HepG2 (cell line): ENCODE data around the gene LMNA. TPM values are rescaled to one million over a fixed set of nuclear protein-coding genes. Genes with fewer than 3 reads are reported as not detected.

Experiments used
- HDAC2 ChIP-seq: sonication (generic); formaldehyde crosslinking; IDR thresholded peaks from 2 replicates; pipeline ENCODE4 v1.4.0; 2020; ENCODE audit warnings: missing genetic modification reagents
- IRX3 ChIP-seq: sonication (generic); formaldehyde crosslinking; IDR thresholded peaks from 2 replicates; pipeline ENCODE4 v1.8.1; 2023; ENCODE audit warnings: mild to moderate bottlenecking, low read depth, missing genetic modification reagents, borderline replicate concordance
- KMT2A ChIP-seq: sonication (generic); formaldehyde crosslinking; IDR thresholded peaks from 2 replicates; pipeline ENCODE4 v1.4.0; 2020; ENCODE audit warnings: missing genetic modification reagents
- MATR3 ChIP-seq: sonication (generic); formaldehyde crosslinking; IDR thresholded peaks from 2 replicates; pipeline ENCODE4 v1.4.0; 2020; ENCODE audit warnings: missing genetic modification reagents
- NRL ChIP-seq: sonication (generic); formaldehyde crosslinking; IDR thresholded peaks from 2 replicates; pipeline ENCODE4 v1.5.0; 2020; ENCODE audit warnings: missing genetic modification reagents, mild to moderate bottlenecking, moderate library complexity, borderline replicate concordance
- SMARCC2 ChIP-seq: fragments of 450-650 bp; IDR thresholded peaks from 2 replicates; pipeline ENCODE4 v1.6.1; 2017; ENCODE audit warnings: antibody characterized with exemption, mild to moderate bottlenecking
- ZBTB38 ChIP-seq: sonication (generic); formaldehyde crosslinking; IDR thresholded peaks from 2 replicates; pipeline ENCODE4 v1.5.1; 2020; ENCODE audit warnings: mild to moderate bottlenecking, missing genetic modification reagents
- ZNF441 ChIP-seq: sonication (generic); formaldehyde crosslinking; IDR thresholded peaks from 2 replicates; pipeline ENCODE4 v1.7.0; 2021; ENCODE audit warnings: missing genetic modification reagents, borderline replicate concordance
- ZNF468 ChIP-seq: sonication (generic); formaldehyde crosslinking; IDR thresholded peaks from 2 replicates; pipeline ENCODE4 v1.8.0; 2022; ENCODE audit warnings: mild to moderate bottlenecking, moderate library complexity, missing genetic modification reagents
- ZNF569 ChIP-seq: sonication (generic); formaldehyde crosslinking; IDR thresholded peaks from 2 replicates; pipeline ENCODE4 v1.5.0; 2020; ENCODE audit warnings: mild to moderate bottlenecking, missing genetic modification reagents, moderate library complexity, borderline replicate concordance
- ZNF720 ChIP-seq: sonication (generic); formaldehyde crosslinking; IDR thresholded peaks from 2 replicates; pipeline ENCODE4 v1.4.0; 2020; ENCODE audit warnings: missing genetic modification reagents
- ZNF775 ChIP-seq: sonication (generic); formaldehyde crosslinking; IDR thresholded peaks from 2 replicates; pipeline ENCODE4 v1.4.0; 2020; ENCODE audit warnings: missing genetic modification reagents, mild to moderate bottlenecking, moderate library complexity, borderline replicate concordance
- ZNF850 ChIP-seq: sonication (generic); formaldehyde crosslinking; conservative IDR thresholded peaks from 2 replicates; pipeline ENCODE4 v1.9.0; 2021; ENCODE audit warnings: mild to moderate bottlenecking, missing genetic modification reagents
- polyA plus RNA-seq, 8 experiments: library from polyadenylated mRNA; depleted of rRNA in 3 of 8; stranded (reverse) in 7 of 8; unstranded in 1 of 8; fragments of >200 nt; fragmentation: Illumina TruSeq in 4 of 8; extraction: Trizol in 4 of 8; gene quantifications; 2 replicates each; pipeline versions ENCODE4 v1.2.1 to v1.2.3, GENCODE V29; 2011 to 2016; ENCODE audit warnings: low read depth in 4 of 8, missing spikeins in 1 of 8, mixed read lengths in 1 of 8; ENCODE audit not compliant: insufficient read depth in 1 of 8
- total RNA-seq, 5 experiments: library from RNA; depleted of rRNA; stranded (reverse); fragments of >200 nt; fragmentation: Illumina TruSeq; extraction: Trizol; gene quantifications; 2 replicates each; pipeline ENCODE4 v1.2.3, GENCODE V29; 2016; ENCODE audit warnings: low read depth in 1 of 5
- TF ChIP-seq, protein P1 (sequence below): sonication (generic); formaldehyde crosslinking; IDR thresholded peaks from 2 replicates; pipeline ENCODE4 v1.4.0; 2020; ENCODE audit warnings: mild to moderate bottlenecking, missing genetic modification reagents
- TF ChIP-seq, protein P2 (sequence below): sonication (generic); formaldehyde crosslinking; IDR thresholded peaks from 2 replicates; pipeline ENCODE4 v1.5.1; 2020; ENCODE audit warnings: mild to moderate bottlenecking, moderate library complexity, missing genetic modification reagents
- TF ChIP-seq, protein P3 (sequence below): sonication (generic); formaldehyde crosslinking; IDR thresholded peaks from one replicate; pipeline ENCODE4 v1.5.1; 2020; ENCODE audit warnings: mild to moderate bottlenecking, missing genetic modification reagents; ENCODE audit errors: not compliant biosample characterization
- TF ChIP-seq, protein P4 (sequence below): sonication (generic); formaldehyde crosslinking; IDR thresholded peaks from 2 replicates; pipeline ENCODE4 v1.9.0; 2022; ENCODE audit warnings: missing genetic modification reagents, mild to moderate bottlenecking, borderline replicate concordance

Gene LMNA
- total and polyA plus RNA-seq, 2 of the 13 experiments (the other 11 are each of a cell fraction or from before 2014, with no cell fraction given): 107 to 225 TPM

DNA sequence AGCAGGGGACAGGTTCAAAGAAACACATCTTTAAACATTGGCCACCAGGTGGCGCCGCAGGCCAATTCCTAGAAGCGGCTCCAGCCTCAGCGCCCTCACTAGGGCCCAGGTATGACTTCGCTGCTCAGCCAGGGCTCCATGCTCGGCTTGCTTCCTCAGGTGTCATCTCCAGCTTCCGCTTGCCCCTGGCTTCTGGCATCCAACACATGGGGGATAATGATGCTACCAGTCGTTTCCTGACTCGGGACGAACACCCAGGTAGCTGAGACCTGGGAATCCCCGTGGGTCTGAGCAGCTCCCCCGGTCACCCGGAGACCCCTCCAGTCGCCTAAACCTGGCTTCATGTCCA is 23.7 kb upstream of the LMNA start (continued):
- TF ChIP-seq ZNF850 (CRISPR knock-in tag) (no peak), ZNF468 (CRISPR knock-in tag) (no peak), ZBTB38 (CRISPR knock-in tag) (no peak), KMT2A (0 out of 2 replicates have a peak, but pooled peaks have one; percentile 28), ZNF441 (CRISPR knock-in tag) (no peak), ZNF720 (CRISPR knock-in tag) (no peak), ZNF775 (CRISPR knock-in tag) (no peak), IRX3 (no peak), ZNF569 (CRISPR knock-in tag) (no peak), NRL (CRISPR knock-in tag) (0 out of 2 replicates have a peak, but pooled peaks have one; percentile 35), HDAC2 (CRISPR knock-in tag) (peak; percentile 22; the same call in 1 of the 2 replicates), SMARCC2 (no peak), MATR3 (CRISPR knock-in tag) (no peak)
- TF ChIP-seq, protein P1, sequence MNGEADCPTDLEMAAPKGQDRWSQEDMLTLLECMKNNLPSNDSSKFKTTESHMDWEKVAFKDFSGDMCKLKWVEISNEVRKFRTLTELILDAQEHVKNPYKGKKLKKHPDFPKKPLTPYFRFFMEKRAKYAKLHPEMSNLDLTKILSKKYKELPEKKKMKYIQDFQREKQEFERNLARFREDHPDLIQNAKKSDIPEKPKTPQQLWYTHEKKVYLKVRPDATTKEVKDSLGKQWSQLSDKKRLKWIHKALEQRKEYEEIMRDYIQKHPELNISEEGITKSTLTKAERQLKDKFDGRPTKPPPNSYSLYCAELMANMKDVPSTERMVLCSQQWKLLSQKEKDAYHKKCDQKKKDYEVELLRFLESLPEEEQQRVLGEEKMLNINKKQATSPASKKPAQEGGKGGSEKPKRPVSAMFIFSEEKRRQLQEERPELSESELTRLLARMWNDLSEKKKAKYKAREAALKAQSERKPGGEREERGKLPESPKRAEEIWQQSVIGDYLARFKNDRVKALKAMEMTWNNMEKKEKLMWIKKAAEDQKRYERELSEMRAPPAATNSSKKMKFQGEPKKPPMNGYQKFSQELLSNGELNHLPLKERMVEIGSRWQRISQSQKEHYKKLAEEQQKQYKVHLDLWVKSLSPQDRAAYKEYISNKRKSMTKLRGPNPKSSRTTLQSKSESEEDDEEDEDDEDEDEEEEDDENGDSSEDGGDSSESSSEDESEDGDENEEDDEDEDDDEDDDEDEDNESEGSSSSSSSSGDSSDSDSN (CRISPR knock-in tag): no peak
- TF ChIP-seq, protein P2, sequence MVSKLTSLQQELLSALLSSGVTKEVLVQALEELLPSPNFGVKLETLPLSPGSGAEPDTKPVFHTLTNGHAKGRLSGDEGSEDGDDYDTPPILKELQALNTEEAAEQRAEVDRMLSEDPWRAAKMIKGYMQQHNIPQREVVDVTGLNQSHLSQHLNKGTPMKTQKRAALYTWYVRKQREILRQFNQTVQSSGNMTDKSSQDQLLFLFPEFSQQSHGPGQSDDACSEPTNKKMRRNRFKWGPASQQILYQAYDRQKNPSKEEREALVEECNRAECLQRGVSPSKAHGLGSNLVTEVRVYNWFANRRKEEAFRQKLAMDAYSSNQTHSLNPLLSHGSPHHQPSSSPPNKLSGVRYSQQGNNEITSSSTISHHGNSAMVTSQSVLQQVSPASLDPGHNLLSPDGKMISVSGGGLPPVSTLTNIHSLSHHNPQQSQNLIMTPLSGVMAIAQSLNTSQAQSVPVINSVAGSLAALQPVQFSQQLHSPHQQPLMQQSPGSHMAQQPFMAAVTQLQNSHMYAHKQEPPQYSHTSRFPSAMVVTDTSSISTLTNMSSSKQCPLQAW (CRISPR knock-in tag): peak; percentile 52
- TF ChIP-seq, protein P3, sequence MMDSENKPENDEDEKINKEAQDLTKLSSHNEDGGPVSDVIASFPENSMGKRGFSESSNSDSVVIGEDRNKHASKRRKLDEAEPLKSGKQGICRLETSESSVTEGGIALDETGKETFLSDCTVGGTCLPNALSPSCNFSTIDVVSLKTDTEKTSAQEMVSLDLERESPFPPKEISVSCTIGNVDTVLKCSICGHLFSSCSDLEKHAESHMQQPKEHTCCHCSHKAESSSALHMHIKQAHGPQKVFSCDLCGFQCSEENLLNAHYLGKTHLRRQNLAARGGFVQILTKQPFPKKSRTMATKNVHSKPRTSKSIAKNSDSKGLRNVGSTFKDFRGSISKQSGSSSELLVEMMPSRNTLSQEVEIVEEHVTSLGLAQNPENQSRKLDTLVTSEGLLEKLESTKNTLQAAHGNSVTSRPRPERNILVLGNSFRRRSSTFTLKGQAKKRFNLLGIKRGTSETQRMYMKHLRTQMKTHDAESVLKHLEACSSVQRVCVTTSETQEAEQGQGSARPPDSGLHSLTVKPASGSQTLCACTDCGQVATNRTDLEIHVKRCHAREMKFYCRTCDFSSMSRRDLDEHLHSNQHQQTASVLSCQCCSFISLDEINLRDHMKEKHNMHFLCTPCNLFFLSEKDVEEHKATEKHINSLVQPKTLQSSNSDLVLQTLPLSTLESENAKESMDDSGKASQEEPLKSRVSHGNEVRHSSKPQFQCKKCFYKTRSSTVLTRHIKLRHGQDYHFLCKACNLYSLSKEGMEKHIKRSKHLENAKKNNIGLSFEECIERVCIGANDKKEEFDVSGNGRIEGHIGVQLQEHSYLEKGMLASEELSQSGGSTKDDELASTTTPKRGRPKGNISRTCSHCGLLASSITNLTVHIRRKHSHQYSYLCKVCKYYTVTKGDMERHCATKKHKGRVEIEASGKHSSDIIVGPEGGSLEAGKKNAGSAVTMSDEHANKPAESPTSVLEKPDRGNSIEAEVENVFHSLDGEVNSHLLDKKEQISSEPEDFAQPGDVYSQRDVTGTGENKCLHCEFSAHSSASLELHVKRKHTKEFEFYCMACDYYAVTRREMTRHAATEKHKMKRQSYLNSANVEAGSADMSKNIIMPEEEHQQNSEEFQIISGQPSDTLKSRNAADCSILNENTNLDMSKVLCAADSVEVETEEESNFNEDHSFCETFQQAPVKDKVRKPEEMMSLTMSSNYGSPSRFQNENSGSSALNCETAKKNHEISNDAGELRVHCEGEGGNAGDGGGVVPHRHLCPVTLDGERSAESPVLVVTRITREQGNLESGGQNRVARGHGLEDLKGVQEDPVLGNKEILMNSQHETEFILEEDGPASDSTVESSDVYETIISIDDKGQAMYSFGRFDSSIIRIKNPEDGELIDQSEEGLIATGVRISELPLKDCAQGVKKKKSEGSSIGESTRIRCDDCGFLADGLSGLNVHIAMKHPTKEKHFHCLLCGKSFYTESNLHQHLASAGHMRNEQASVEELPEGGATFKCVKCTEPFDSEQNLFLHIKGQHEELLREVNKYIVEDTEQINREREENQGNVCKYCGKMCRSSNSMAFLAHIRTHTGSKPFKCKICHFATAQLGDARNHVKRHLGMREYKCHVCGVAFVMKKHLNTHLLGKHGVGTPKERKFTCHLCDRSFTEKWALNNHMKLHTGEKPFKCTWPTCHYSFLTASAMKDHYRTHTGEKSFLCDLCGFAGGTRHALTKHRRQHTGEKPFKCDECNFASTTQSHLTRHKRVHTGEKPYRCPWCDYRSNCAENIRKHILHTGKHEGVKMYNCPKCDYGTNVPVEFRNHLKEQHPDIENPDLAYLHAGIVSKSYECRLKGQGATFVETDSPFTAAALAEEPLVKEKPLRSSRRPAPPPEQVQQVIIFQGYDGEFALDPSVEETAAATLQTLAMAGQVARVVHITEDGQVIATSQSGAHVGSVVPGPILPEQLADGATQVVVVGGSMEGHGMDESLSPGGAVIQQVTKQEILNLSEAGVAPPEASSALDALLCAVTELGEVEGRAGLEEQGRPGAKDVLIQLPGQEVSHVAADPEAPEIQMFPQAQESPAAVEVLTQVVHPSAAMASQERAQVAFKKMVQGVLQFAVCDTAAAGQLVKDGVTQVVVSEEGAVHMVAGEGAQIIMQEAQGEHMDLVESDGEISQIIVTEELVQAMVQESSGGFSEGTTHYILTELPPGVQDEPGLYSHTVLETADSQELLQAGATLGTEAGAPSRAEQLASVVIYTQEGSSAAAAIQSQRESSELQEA (CRISPR knock-in tag): no peak
- TF ChIP-seq, protein P4, sequence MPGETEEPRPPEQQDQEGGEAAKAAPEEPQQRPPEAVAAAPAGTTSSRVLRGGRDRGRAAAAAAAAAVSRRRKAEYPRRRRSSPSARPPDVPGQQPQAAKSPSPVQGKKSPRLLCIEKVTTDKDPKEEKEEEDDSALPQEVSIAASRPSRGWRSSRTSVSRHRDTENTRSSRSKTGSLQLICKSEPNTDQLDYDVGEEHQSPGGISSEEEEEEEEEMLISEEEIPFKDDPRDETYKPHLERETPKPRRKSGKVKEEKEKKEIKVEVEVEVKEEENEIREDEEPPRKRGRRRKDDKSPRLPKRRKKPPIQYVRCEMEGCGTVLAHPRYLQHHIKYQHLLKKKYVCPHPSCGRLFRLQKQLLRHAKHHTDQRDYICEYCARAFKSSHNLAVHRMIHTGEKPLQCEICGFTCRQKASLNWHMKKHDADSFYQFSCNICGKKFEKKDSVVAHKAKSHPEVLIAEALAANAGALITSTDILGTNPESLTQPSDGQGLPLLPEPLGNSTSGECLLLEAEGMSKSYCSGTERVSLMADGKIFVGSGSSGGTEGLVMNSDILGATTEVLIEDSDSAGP (CRISPR knock-in tag): peak; percentile 39; the same call in 1 of the 2 replicates
